22Rv1 (cell line): ENCODE measurements around the gene MAGEA9.
"Not testable (repeated sequence)": the region's sequence is repeated elsewhere in the genome, so short reads cannot be mapped to it uniquely, and the experiment has no call there.

Experiments used
- H3K27ac ChIP-seq: fragments of 450-650 bp; 2 replicates; pipeline ENCODE4 v1.5.1; 2017
- CTCF ChIP-seq: fragments of 450-650 bp; IDR thresholded peaks from 2 replicates; pipeline ENCODE4 v1.5.1; 2017; ENCODE audit warnings: mild to moderate bottlenecking
- ZFX ChIP-seq: fragments of 450-650 bp; IDR thresholded peaks from 2 replicates; pipeline ENCODE4 v1.6.1; 2017; ENCODE audit warnings: antibody characterized with exemption, borderline replicate concordance

Gene MAGEA9

DNA sequence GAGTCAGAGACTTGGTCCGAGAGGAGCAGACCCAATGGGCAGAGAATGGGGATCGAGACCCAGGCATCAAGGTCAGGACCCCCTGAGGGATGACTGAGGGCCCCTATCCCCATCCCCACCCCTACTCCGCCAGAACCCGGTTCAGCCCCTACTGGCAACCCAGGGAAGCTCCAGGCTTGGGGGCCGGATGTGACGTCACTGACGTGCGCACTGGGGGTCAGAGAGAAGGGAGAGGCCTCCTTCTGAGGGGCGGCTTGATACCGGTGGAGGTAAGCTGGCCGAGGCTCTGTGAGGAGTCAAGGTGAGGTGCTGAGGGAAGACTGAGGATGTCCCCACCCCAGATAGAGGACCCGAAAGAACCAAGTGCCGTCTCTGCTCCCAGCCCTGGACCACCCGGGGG lies at the start of gene MAGEA9:
Gene MAGEA9, plus strand, starts transcription at position 204 of the 400 bp plus-strand sequence. CDS start 4,281 bp downstream, outside the sequence.
- not testable (repeated sequence) for H3K27ac ChIP-seq

DNA sequence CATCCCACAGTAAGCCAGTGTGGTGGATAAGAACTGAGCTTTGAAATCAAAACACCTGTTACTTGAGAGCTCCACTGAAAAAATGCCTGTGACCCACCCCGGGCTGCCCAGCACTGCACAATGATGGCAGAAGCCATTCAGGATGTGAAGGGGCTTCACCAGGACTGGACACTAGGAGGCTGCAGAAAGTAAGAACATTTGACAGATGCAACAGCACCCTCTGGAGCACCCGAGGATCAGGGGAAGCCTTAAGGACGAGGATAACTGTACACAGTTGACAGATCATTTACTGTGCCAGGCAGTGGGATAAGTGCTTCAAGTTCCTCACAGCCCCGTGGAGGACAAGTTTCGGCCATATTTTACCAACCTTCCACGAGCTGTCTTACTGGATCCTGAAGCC lies 39.5 kb upstream of the MAGEA9 start:
- not testable (repeated sequence) for H3K27ac ChIP-seq

DNA sequence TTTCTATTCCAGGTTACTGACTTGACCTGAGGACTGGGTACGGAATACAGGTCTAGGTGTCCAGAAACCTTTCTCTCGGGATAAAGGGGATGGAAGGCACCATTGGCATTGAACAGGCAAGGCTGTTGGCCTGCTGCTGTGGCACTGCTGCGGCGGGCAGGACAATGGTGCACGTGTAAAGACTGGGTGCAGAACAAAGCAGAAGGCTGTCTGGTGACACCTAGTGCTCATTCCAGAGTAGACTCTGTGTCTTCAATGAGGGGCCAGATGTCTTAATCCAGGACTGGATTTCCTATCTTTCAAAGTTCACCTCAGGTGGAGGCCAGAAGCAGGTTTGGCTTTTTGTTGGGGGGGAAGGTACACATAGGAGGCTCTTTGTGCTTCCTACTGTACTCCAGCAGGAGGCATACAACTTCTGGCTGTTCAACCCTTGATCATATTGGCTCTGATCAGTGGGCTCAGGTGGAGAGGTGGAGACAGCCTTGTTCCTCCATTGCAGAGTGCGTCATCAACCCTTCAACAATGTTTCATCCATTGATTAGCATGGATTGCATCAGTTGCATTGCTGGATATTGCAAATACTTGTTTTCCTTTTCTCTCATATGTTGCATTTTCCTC lies 35.2 kb upstream of the MAGEA9 start:
- H3K27ac ChIP-seq, result not testable (repeated sequence)

DNA sequence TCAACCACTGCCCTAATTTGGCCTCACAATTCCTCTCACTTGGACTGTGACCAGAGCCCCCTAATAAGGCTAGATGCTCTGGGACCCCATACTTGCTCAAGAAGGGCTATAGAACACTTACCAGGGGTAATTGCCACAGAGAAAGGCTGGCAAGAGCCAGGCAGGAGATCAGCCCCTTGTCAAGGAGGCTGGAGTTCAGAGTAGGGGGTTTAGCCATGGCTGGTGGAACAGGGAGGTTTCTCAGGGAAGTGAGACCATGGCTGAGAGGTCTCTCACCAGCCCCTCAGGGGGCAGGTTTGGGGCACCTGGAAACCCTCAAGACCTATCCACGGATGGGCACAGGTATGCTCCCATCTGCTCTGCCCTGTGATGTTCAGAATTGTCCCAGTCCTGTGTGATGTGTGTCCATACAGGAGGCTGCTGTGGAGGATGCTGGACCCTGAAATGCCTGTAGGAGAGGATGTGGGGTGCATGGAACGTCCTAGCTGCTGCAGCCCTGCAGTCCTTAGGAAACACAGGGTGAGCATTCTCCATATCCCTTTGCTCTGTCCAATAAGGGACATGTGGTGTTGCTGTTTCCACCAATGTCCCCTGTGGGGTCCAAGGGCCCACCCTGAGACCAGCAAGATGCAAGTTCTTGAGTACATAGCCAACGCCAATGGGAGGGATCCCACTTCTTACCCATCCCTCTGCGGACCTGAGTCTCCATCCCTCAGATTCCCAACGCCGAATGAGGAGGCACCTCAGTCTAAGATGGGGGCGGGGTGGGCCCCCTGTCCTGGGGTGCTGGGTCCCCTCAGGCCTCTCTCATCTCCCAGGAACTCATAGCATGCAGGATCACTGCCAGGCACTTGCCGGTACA lies 24.3 kb upstream of the MAGEA9 start:
- TF ChIP-seq ZFX (no peak), CTCF (no peak)
- H3K27ac ChIP-seq, result no peak overlapping the region

- TF ChIP-seq ZFX (no peak), CTCF (no peak)
- no peak overlapping the region for H3K27ac ChIP-seq
Observed at GRCh38 chrX:149758068-149758714, 23.5 kb upstream of the MAGEA9 start.

- not testable (repeated sequence) for H3K27ac ChIP-seq
Observed at GRCh38 chrX:149758715-149759078, 23.0 kb upstream of the MAGEA9 start.

GRCh38 chrX:149759824-149760223 lies 21.9 kb upstream of the MAGEA9 start:
- TF ChIP-seq CTCF (no peak), ZFX (no peak)
- no peak overlapping the region for H3K27ac ChIP-seq

GRCh38 chrX:149760965-149761364 lies 20.8 kb upstream of the MAGEA9 start:
- no peak overlapping the region for H3K27ac ChIP-seq

DNA sequence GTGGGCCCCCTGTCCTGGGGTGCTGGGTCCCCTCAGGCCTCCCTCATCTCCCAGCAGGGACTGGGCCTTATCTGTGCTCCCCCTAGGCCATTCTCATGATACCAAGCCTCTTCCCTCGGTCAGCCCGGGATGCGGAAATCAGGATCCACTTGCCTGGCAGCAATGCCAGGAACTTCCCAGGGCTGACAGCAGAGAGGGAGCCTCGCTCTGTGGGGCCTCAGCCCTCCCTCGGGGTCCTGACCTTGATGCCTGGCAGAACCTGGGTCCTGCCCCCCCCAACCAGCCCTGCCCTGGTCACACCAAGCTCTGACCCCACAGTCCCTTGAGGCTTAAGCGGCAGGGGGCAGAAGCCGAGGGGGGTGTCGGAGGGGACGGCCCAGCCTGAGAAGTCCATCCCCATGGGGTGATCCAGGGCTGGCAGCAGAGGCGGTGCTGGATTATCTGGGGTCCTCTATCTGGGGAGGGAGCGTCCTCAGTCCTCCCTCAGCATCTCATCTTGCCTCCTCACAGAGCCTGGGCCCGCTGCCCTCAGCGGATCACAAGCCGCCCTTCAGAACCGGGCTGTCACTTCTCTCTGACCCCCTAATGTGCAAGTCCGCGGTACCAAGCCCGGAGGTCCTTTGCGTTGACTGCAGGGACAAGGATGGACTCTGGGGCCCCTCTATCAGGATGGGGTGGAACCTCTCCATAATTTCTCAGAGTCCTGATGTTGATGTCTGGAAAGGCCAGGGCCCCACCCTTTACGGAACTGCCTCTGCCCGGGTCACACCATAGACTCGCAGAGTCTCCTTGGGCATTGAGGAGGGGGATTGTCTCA lies 19.7 kb upstream of the MAGEA9 start:
- H3K27ac ChIP-seq, result not testable (repeated sequence)

More at GRCh38 chrX:149760965-149761364, 20.8 kb upstream of the MAGEA9 start:
- no peak for TF ChIP-seq CTCF
- TF ChIP-seq ZFX, result no peak
